Mononuclear cell (primary cell): ENCODE measurements around the gene FOCAD. TPM values are rescaled to one million over a fixed set of nuclear protein-coding genes. Genes with fewer than 3 reads are reported as not detected.

ENCODE experiments used
- H3K27me3 ChIP-seq: 2 replicates; pipeline ENCODE4 v1.6.0; 2011; ENCODE audit warnings: low read length, control low read depth; ENCODE audit not compliant: insufficient read depth
- H3K4me1 ChIP-seq: 2 replicates; pipeline ENCODE4 v1.5.1; 2011; ENCODE audit warnings: mild to moderate bottlenecking, low read length, control low read depth; ENCODE audit not compliant: insufficient read depth
- H3K4me3 ChIP-seq: 2 replicates; pipeline ENCODE4 v1.5.1; 2011; ENCODE audit warnings: mild to moderate bottlenecking, low read length, moderate library complexity
- H3K9me3 ChIP-seq: 2 replicates; pipeline ENCODE4 v1.5.1; 2011; ENCODE audit warnings: low read depth, mild to moderate bottlenecking, control low read depth, low read length
- total RNA-seq: library from RNA; depleted of rRNA; stranded (reverse); fragments of >200 nt; gene quantifications from one replicate; pipeline ENCODE4 v1.2.3, GENCODE V29; 2012

The FOCAD gene
- total RNA-seq, 1 donor, result 19.0 TPM

- Histone ChIP-seq H3K4me3 (no peak overlapping the region), H3K9me3 (no peaks in the 10 kb centered on the region), H3K27me3 (no peaks in the 10 kb centered on the region), H3K4me1 (peaks cover 44% of the 10 kb centered on the region)
Observed at GRCh38 chr9:20990867-20991266, 306.8 kb downstream of the FOCAD start.

- H3K27me3 ChIP-seq, result no peaks in the 10 kb centered on the region
Observed at GRCh38 chr9:20994486-20994885, 310.4 kb downstream of the FOCAD start.

GRCh38 chr9:20995616-20996015 is 311.6 kb downstream of the FOCAD start:
- H3K4me3 ChIP-seq, result no peak overlapping the region
- H3K4me1 ChIP-seq, result peaks cover 32% of the 10 kb centered on the region
- no peaks in the 10 kb centered on the region for H3K9me3 ChIP-seq
- no peaks in the 10 kb centered on the region for H3K27me3 ChIP-seq

More at GRCh38 chr9:20994486-20994885, 310.4 kb downstream of the FOCAD start:
- Histone ChIP-seq H3K9me3 (no peaks in the 10 kb centered on the region), H3K4me3 (no peak overlapping the region), H3K4me1 (peaks cover 44% of the 10 kb centered on the region)

GRCh38 chr9:20996809-20997208 is 312.8 kb downstream of the FOCAD start:
- Histone ChIP-seq H3K4me1 (peaks cover 22% of the 10 kb centered on the region), H3K4me3 (no peak overlapping the region), H3K27me3 (no peaks in the 10 kb centered on the region), H3K9me3 (peaks cover 5% of the 10 kb centered on the region)

- Histone ChIP-seq H3K4me3 (no peak overlapping the region), H3K9me3 (peaks cover 5% of the 10 kb centered on the region), H3K27me3 (no peaks in the 10 kb centered on the region), H3K4me1 (peaks cover 22% of the 10 kb centered on the region)
Observed at GRCh38 chr9:20997503-20998076, 313.5 kb downstream of the FOCAD start.

- H3K4me3 ChIP-seq, result no peak overlapping the region
- peaks cover 5% of the 10 kb centered on the region for H3K9me3 ChIP-seq
- peaks cover 7% of the 10 kb centered on the region for H3K4me1 ChIP-seq
- no peaks in the 10 kb centered on the region for H3K27me3 ChIP-seq
Observed at GRCh38 chr9:21001581-21001980, 317.5 kb downstream of the FOCAD start.

GRCh38 chr9:21002040-21002439 is 318.0 kb downstream of the FOCAD start:
- Histone ChIP-seq H3K27me3 (no peaks in the 10 kb centered on the region), H3K4me3 (no peak overlapping the region), H3K9me3 (peaks cover 5% of the 10 kb centered on the region), H3K4me1 (peaks cover 6% of the 10 kb centered on the region)

- H3K4me1 ChIP-seq, result peaks cover 4% of the 10 kb centered on the region
- H3K9me3 ChIP-seq, result no peaks in the 10 kb centered on the region
- H3K4me3 ChIP-seq, result no peak overlapping the region
- H3K27me3 ChIP-seq, result no peaks in the 10 kb centered on the region
Observed at GRCh38 chr9:21015129-21015815, 331.2 kb downstream of the FOCAD start.

- no peaks in the 10 kb centered on the region for H3K27me3 ChIP-seq
- H3K4me3 ChIP-seq, result no peak overlapping the region
- H3K4me1 ChIP-seq, result peaks cover 4% of the 10 kb centered on the region
Observed at GRCh38 chr9:21015995-21016394, 331.9 kb downstream of the FOCAD start.

GRCh38 chr9:21016701-21017491 is 332.8 kb downstream of the FOCAD start:
- Histone ChIP-seq H3K9me3 (no peaks in the 10 kb centered on the region), H3K4me1 (peaks cover 4% of the 10 kb centered on the region), H3K4me3 (no peak overlapping the region), H3K27me3 (no peaks in the 10 kb centered on the region)

More at GRCh38 chr9:21015995-21016394, 331.9 kb downstream of the FOCAD start:
- H3K9me3 ChIP-seq, result no peaks in the 10 kb centered on the region

GRCh38 chr9:21018177-21018576 is 334.1 kb downstream of the FOCAD start:
- Histone ChIP-seq H3K4me1 (peaks cover 5% of the 10 kb centered on the region), H3K9me3 (no peaks in the 10 kb centered on the region), H3K27me3 (no peaks in the 10 kb centered on the region), H3K4me3 (no peak overlapping the region)

- H3K27me3 ChIP-seq, result no peaks in the 10 kb centered on the region
- H3K4me1 ChIP-seq, result peaks cover 34% of the 10 kb centered on the region
- H3K9me3 ChIP-seq, result no peaks in the 10 kb centered on the region
- no peak overlapping the region for H3K4me3 ChIP-seq
Observed at GRCh38 chr9:21023861-21024260, 339.8 kb downstream of the FOCAD start.

GRCh38 chr9:21027295-21027694 is 343.2 kb downstream of the FOCAD start:
- Histone ChIP-seq H3K4me1 (peaks cover 62% of the 10 kb centered on the region), H3K27me3 (no peaks in the 10 kb centered on the region), H3K4me3 (no peak overlapping the region), H3K9me3 (no peaks in the 10 kb centered on the region)

- Histone ChIP-seq H3K4me3 (no peak overlapping the region), H3K9me3 (no peaks in the 10 kb centered on the region), H3K27me3 (no peaks in the 10 kb centered on the region), H3K4me1 (peaks cover 60% of the 10 kb centered on the region)
Observed at GRCh38 chr9:21028466-21028865, 344.4 kb downstream of the FOCAD start.

- Histone ChIP-seq H3K4me3 (no peak overlapping the region), H3K9me3 (no peaks in the 10 kb centered on the region), H3K27me3 (no peaks in the 10 kb centered on the region), H3K4me1 (peaks cover 52% of the 10 kb centered on the region)
Observed at GRCh38 chr9:21029661-21030060, 345.6 kb downstream of the FOCAD start.
